ENCODE results near the gene ENTPD8. TPM values are rescaled to one million over a fixed set of nuclear protein-coding genes. Genes with fewer than 3 reads are reported as not detected.
"Not testable (repeated sequence)": the region's sequence is repeated elsewhere in the genome, so short reads cannot be mapped to it uniquely, and the experiment has no call there.

The ENTPD8 gene
- total RNA-seq, 2 experiments from 2014 or later, result not detected

GRCh38 chr9:137411260-137411644 is 29.9 kb downstream of the ENTPD8 start:
- TF ChIP-seq CTCF (conservative IDR thresholded peaks at IDR 0.05; ENCODE audit: low read length) (no peak), EZH2phosphoT487 (IDR thresholded peaks at IDR 0.05; ENCODE audit: borderline replicate concordance, low read depth, low read length) (no peak)
- Histone ChIP-seq H3K9me3 (ENCODE audit: low read length) (no peaks in the 10 kb centered on the region), H3K27ac (ENCODE audit: low read depth, low read length, poor library complexity, severe bottlenecking) (no peak overlapping the region), H3K4me1 (ENCODE audit: insufficient read depth, low read length, poor library complexity, severe bottlenecking) (peaks cover 8% of the 10 kb centered on the region), H3K4me3 (ENCODE audit: low read depth, low read length, poor library complexity, severe bottlenecking) (no peak overlapping the region), H2AFZ (ENCODE audit: low read length) (no peak overlapping the region), H3K9me2 (ENCODE audit: insufficient read depth, low read length) (no peaks in the 10 kb centered on the region), H4K20me1 (ENCODE audit: insufficient read depth, low read length) (no peaks in the 10 kb centered on the region), H3K4me2 (ENCODE audit: low read length) (no peak overlapping the region), H3K79me2 (ENCODE audit: insufficient read depth, low read depth, low read length) (no peaks in the 10 kb centered on the region), H3K36me3 (ENCODE audit: insufficient read depth, low read length) (no peaks in the 10 kb centered on the region)
- BruUV-seq (replicated peaks), result no TSS peak
- intact Hi-C loops (cut with micrococcal nuclease; ENCODE audit: unreplicated experiment), result loop anchor here (10.0 kb wide), 1 partner anchor 86 kb away; no protein-coding TSS in a partner anchor
- ChIA-PET CTCF (ENCODE audit: unreplicated experiment) (no interaction called here), POLR2A (interaction anchor here (0.6 kb wide), 1 partner anchor 423 kb away, joined by 6 read pairs; no protein-coding TSS in a partner anchor)
- DNase-seq (ENCODE audit: low spot score), result no peak

- CTCF ChIA-PET (ENCODE audit: unreplicated experiment), result no interaction called here
- TF ChIP-seq CTCF (conservative IDR thresholded peaks at IDR 0.05; ENCODE audit: low read length) (no peak), EZH2phosphoT487 (IDR thresholded peaks at IDR 0.05; ENCODE audit: borderline replicate concordance, low read depth, low read length) (no peak)
- BruUV-seq (replicated peaks), result no TSS peak
- Histone ChIP-seq H3K9me2 (ENCODE audit: insufficient read depth, low read length) (no peaks in the 10 kb centered on the region), H3K4me3 (ENCODE audit: low read depth, low read length, poor library complexity, severe bottlenecking) (no peak overlapping the region), H3K36me3 (ENCODE audit: insufficient read depth, low read length) (no peaks in the 10 kb centered on the region), H3K4me2 (ENCODE audit: low read length) (no peak overlapping the region), H4K20me1 (ENCODE audit: insufficient read depth, low read length) (no peaks in the 10 kb centered on the region), H3K9me3 (ENCODE audit: low read length) (no peaks in the 10 kb centered on the region), H3K4me1 (ENCODE audit: insufficient read depth, low read length, poor library complexity, severe bottlenecking) (peaks cover 8% of the 10 kb centered on the region), H2AFZ (ENCODE audit: low read length) (no peak overlapping the region), H3K27ac (ENCODE audit: low read depth, low read length, poor library complexity, severe bottlenecking) (no peak overlapping the region), H3K79me2 (ENCODE audit: insufficient read depth, low read depth, low read length) (no peaks in the 10 kb centered on the region)
- no peak for DNase-seq (ENCODE audit: low spot score)
- intact Hi-C loops (cut with micrococcal nuclease; ENCODE audit: unreplicated experiment), result loop anchor here (10.0 kb wide), 1 partner anchor 86 kb away; no protein-coding TSS in a partner anchor
- POLR2A ChIA-PET, result interaction anchor here (0.6 kb wide), 1 partner anchor 423 kb away, joined by 6 read pairs; no protein-coding TSS in a partner anchor
Measured at GRCh38 chr9:137410891-137411249, 30.3 kb downstream of the ENTPD8 start.

- intact Hi-C loops (cut with micrococcal nuclease; ENCODE audit: unreplicated experiment), result loop anchor here (10.0 kb wide), 1 partner anchor 86 kb away; no protein-coding TSS in a partner anchor
- H3K9me2 ChIP-seq (ENCODE audit: insufficient read depth, low read length); H4K20me1 ChIP-seq (ENCODE audit: insufficient read depth, low read length); BruUV-seq (replicated peaks); H3K79me2 ChIP-seq (ENCODE audit: insufficient read depth, low read depth, low read length); CTCF ChIA-PET (ENCODE audit: unreplicated experiment); H3K4me1 ChIP-seq (ENCODE audit: insufficient read depth, low read length, poor library complexity, severe bottlenecking); H2AFZ ChIP-seq (ENCODE audit: low read length); H3K4me2 ChIP-seq (ENCODE audit: low read length); DNase-seq (ENCODE audit: low spot score); H3K27ac ChIP-seq (ENCODE audit: low read depth, low read length, poor library complexity, severe bottlenecking); H3K9me3 ChIP-seq (ENCODE audit: low read length); H3K4me3 ChIP-seq (ENCODE audit: low read depth, low read length, poor library complexity, severe bottlenecking); H3K36me3 ChIP-seq (ENCODE audit: insufficient read depth, low read length): not testable (repeated sequence)
- POLR2A ChIA-PET, result interaction anchor here (0.6 to 0.7 kb wide), 2 partner anchors 124 to 422 kb away, joined by 3 to 6 read pairs; no protein-coding TSS in a partner anchor
Measured at GRCh38 chr9:137410236-137410890, 30.8 kb downstream of the ENTPD8 start.
